MV-4-11 (cell line): Measurements from ENCODE around the gene ATP7A.
"Not testable (repeated sequence)": the region's sequence is repeated elsewhere in the genome, so short reads cannot be mapped to it uniquely, and the experiment has no call there.

Experiments
- DNase-seq: peaks from one replicate; lab custom pipeline; 2025; lab: John Stamatoyannopoulos, UW

Gene ATP7A

GRCh38 chrX:77910108-77910840 is at the start of gene ATP7A:
TSS of gene ATP7A (plus strand) at chrX:77910693. CDS start at chrX:77971642, 60,949 bp downstream.
- peak; percentile 88 for DNase-seq

- no peak for DNase-seq
These were observed 35.1 kb upstream of the ATP7A start for GRCh38 chrX:77875372-77875771.

- DNase-seq = not testable (repeated sequence)
These were observed 29.1 kb upstream of the ATP7A start for GRCh38 chrX:77881418-77881817.

- DNase-seq = no peak
These were observed 17.6 kb upstream of the ATP7A start for GRCh38 chrX:77892887-77893286.

GRCh38 chrX:77893713-77894112 is 16.8 kb upstream of the ATP7A start:
- DNase-seq = no peak

GRCh38 chrX:77894921-77895886 is 15.3 kb upstream of the ATP7A start, which contains the start of gene MAGT1:
TSS of gene MAGT1 (minus strand) at chrX:77895435. CDS start at chrX:77895410, 25 bp downstream.
- DNase-seq = peak; percentile 97

- DNase-seq = peak; percentile 97
These were observed 11.2 kb upstream of the ATP7A start, which contains the start of gene COX7B for GRCh38 chrX:77899081-77899828. TSS of gene COX7B (plus strand) at chrX:77899468. CDS start at chrX:77899554, 86 bp downstream.

GRCh38 chrX:77900688-77901087 is 9.8 kb upstream of the ATP7A start:
- DNase-seq = peak; percentile 11

GRCh38 chrX:77901506-77901905 is 9.0 kb upstream of the ATP7A start:
- no peak for DNase-seq

GRCh38 chrX:77917294-77917933 is 6.9 kb downstream of the ATP7A start:
- DNase-seq = no peak

GRCh38 chrX:77918568-77918967 is 8.1 kb downstream of the ATP7A start:
- peak; percentile 21 for DNase-seq

GRCh38 chrX:77919370-77919769 is 8.9 kb downstream of the ATP7A start:
- DNase-seq = peak; percentile 6

GRCh38 chrX:77922787-77923186 is 12.3 kb downstream of the ATP7A start:
- no peak for DNase-seq

- DNase-seq = no peak
These were observed 13.9 kb downstream of the ATP7A start for GRCh38 chrX:77924320-77924859.

GRCh38 chrX:77925764-77926163 is 15.3 kb downstream of the ATP7A start:
- no peak for DNase-seq

- DNase-seq = no peak
These were observed 20.1 kb downstream of the ATP7A start for GRCh38 chrX:77930581-77930980.

- peak; percentile 12 for DNase-seq
These were observed 25.4 kb downstream of the ATP7A start for GRCh38 chrX:77935886-77936285.

GRCh38 chrX:77936299-77936698 is 25.8 kb downstream of the ATP7A start:
- DNase-seq = no peak

GRCh38 chrX:77937291-77937690 is 26.8 kb downstream of the ATP7A start:
- no peak for DNase-seq

- no peak for DNase-seq
These were observed 27.7 kb downstream of the ATP7A start for GRCh38 chrX:77938083-77938680.

- not testable (repeated sequence) for DNase-seq
These were observed 34.5 kb downstream of the ATP7A start for GRCh38 chrX:77945031-77945430.
